Activated CD4-positive, CD25-positive, alpha-beta regulatory T cell (primary cell): ENCODE measurements around the gene ARPC2.

Experiments
- DNase-seq, 4 experiments: peaks; one replicate each; lab custom pipeline; 2025; lab: John Stamatoyannopoulos, UW

Gene ARPC2

DNA sequence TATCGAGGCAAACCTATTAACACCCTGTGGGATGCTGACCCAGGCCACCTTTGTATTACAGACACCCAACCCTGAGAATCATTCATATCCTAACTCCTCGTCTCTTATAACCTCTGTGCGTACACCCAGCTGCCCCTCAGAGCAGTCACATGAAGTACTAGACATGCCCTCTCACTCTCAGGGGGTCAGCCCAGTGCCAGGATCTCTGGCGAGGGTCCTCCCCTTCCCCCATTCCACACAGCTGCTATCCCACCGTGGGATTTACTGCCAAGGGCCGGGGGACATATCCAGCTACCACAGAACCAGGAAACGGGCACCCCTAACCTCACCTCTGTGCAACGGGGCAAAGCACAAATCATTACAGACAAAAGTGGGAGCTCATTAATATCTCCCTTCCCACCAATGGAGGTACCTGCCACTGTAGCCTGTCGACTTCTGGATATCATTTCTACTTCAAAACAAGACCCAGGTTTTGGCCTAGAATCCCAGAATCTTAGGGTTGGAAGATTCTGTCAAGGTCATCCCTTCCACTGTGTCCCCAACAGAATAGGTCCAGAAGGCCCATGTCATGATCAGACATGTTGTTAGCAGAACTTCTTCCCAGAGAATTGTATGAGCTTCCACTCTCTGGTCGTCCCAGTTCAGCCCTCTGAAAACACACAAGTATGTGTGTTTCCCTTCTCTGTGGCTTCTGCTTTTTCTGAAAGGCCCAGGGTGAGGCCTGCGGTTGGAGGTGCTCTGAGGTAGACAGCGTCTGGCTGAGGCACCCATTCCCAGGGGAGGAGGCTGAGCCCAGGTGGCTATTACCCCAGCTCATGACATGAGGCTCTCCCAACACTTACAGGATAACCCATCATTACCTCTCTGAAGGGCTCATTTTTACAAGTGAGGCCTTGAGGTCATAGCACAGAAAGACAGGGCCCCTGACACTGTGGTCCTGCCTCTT, 73.6 kb downstream of the ARPC2 start:
- DNase-seq = no peak

DNA sequence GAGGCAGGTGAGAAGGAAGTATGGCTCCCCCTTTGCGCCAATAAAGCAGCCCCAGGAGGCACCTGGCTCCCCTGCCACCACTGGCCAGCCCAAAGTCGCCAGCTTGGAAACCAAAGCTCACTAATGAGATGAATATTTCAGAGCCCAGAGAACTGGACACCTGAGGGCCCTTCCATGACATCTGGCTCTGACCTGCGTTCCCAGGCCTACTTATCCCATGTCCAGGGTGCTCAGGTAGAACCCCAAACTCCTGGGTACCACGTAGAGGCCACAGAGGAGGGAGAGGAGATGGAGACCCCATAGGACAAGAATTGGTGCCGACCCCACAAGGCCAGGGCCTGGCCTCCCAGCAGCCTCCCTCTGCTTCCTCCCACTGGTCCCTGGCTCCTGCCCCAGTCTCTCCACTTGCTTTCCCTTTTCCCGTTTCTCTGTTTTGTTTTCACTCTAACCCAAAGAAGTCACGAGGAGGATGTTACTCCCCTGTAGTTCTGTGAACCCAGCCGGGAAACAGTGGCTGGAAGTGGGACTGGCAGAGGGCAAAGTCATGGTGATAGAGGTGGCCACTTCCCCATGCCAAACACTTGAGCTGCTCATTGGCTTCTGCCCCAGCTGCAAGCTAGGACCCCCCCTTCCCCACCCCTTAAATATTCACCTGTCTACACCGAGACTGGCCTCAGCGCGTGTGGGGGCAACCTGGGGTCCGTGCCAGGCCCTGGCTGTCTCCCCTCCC, 74.5 kb downstream of the ARPC2 start:
- DNase-seq = no peak

DNA sequence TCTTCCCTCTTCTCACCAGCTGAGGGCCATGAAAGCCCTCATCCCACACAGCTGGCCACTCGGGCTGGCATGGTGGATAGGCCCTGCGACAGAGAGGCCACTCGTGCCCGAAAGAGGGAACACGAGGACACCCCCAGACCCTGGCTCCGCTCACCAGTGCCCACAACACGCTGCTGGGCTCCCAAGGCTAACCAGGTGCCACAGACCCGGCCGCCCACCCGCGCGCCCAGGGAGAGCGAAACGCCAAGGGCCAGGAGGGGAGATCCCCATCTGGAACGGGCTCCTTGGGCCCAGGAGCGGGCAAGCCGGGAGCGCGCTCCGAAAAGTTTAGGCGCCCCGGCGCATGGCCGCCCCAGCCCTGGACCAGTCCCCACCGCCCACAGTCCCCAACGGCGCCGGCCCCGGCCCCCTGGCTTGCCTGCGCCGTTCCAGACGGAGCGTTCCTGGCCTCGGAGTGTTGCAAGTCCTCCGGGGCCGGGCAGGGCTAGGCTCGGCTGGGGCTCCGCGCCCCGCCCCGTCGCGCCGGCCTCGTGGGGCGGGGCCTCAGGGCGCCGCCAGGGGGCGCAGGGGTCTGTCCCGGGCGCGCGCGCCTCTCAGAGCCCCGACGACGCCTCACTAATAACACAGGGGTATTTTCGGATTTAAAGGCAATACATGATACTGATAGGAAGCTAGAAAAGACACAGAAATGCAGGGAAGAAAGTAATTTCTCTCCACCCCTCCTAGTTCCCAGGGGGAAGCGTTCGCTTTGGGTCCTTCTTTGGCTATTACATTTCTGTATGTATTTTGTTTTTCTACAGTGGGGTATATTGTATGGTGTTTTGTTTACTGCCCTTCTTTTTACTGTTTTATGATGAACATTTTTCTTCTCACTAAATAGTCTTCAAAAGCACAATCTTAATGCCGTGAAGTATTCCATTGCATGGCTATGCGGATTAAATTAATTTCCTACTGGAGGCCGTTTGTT, 75.3 kb downstream of the ARPC2 start, which contains the start of gene TMBIM1:
TMBIM1 (minus strand) TSS at position 456 of the 967 bp plus-strand sequence. CDS start 10,362 bp downstream, outside the sequence.
- DNase-seq = peak; percentile 50 to 73 (median 54)

GRCh38 chr2:218293715-218294429, 76.9 kb downstream of the ARPC2 start:
- DNase-seq = no peak

- no peak for DNase-seq
Measured at GRCh38 chr2:218294430-218295022, 77.5 kb downstream of the ARPC2 start.

- DNase-seq = no peak
Measured at GRCh38 chr2:218295029-218295428, 78.0 kb downstream of the ARPC2 start.

GRCh38 chr2:218296200-218296599, 79.2 kb downstream of the ARPC2 start:
- no peak for DNase-seq

DNA sequence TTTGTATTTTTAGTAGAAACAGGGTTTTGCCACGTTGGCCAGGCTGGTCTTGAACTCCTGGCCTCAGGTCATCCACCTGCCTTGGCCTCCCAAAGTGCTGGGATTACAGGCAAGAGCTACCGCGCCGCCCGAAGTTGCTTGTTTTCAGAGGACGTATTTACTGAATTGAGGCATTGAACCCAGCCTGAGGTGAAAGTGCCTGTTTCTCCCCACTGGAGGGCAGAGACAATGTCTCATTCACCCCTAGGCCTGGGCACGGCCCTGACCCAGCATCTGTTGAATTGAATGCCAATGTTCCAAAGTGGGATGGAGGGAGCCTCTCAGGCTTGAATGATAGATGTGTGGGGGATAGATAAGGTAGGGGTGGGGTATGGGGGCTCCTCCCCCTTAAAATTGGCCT, 79.9 kb downstream of the ARPC2 start:
- DNase-seq = no peak

GRCh38 chr2:218298314-218298875, 81.4 kb downstream of the ARPC2 start:
- DNase-seq = no peak

GRCh38 chr2:218300141-218300540, 83.2 kb downstream of the ARPC2 start:
- no peak for DNase-seq

DNA sequence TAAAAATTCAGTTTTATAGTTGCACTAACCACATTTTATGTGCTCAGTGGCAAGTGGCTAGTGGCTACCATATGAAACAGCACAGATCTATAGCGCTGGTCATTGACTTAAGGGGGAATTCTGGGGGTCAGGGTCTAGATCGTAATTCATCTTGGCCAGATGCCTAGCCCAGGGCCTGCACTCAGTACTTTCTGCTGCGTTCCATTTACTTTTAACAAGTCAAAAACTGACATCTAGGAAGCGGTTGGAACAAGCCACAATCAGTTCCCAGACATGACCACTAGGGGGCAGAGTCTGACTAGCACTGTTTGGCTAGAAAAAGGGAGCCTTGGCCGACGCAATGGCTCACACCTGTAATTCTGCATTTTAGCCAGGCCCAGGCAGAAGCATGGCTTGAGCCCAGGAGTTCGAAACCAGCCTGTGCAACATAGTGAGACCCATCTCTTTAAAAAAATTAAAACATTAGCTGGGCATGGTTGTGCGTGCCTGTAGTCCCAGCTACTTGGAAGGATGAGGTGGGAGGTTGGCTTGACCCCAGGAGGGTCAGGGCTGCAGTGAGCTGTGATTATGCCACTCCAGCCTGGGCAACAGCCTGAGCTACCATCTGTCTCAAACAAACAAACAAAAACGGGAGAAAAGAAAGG, 84.3 kb downstream of the ARPC2 start:
- peak; percentile 65 to 86 (median 70) for DNase-seq
